Activated T-helper 17 cell treated with anti-CD3 and anti-CD28 coated beads, Interleukin-2, amount 50 U/mL, for 72 hours (primary cell): ENCODE measurements around the gene DLG2. TPM values are rescaled to one million over a fixed set of nuclear protein-coding genes. Genes with fewer than 3 reads are reported as not detected.

Experiments used
- ATAC-seq: fragments of 150-1000 bp; cut with Tn5 transposase; replicated peaks from 2 replicates; pipeline ENCODE4 v1.10.0; 2021; ENCODE audit warnings: mild to moderate bottlenecking, moderate library complexity
- H3K27ac Mint-ChIP-seq: one replicate; pipeline ENCODE4 v1.8.0; 2022; ENCODE audit warnings: mixed read lengths
- H3K27me3 Mint-ChIP-seq: one replicate; pipeline ENCODE4 v1.8.0; 2022; ENCODE audit warnings: mixed read lengths
- H3K36me3 Mint-ChIP-seq: one replicate; pipeline ENCODE4 v1.8.0; 2022; ENCODE audit warnings: low read depth, mild to moderate bottlenecking, mixed read lengths
- H3K4me1 Mint-ChIP-seq: one replicate; pipeline ENCODE4 v1.8.0; 2022; ENCODE audit warnings: mixed read lengths
- H3K4me3 Mint-ChIP-seq: one replicate; pipeline ENCODE4 v1.8.0; 2022; ENCODE audit warnings: mild to moderate bottlenecking, mixed read lengths
- H3K9me3 Mint-ChIP-seq: one replicate; pipeline ENCODE4 v1.8.0; 2022; ENCODE audit warnings: mixed read lengths
- total RNA-seq, 2 donors: library from RNA; stranded (reverse); gene quantifications; one replicate each; pipeline ENCODE4 v1.2.3, GENCODE V29; 2022

The DLG2 gene
- total RNA-seq, 2 donors from 2014 or later = 1.5 to 1.9 TPM

DNA sequence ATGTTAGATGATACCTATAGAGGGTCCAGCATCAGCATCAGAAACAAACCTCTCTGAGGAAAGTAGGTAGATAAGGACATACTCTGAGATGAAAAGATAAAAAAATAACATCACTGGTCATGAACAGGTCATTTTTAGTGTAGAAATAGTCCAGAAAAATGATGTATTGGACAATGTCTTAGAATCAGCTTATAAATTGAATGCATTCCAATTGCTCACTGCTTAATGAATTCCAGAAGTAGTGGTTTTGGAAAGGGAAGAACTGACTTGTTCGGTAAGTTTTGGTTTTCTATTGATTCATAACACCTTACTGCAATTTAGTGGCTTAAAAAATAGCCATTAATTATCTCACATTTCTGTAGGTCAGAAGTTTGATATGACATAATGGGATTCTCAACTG lies 1411.5 kb downstream of the DLG2 start:
- Mint-ChIP-seq H3K27me3 (no peaks in the 10 kb centered on the region), H3K4me1 (no peaks in the 10 kb centered on the region), H3K9me3 (peaks cover 17% of the 10 kb centered on the region), H3K4me3 (no peak overlapping the region), H3K27ac (no peak overlapping the region), H3K36me3 (no peaks in the 10 kb centered on the region)
- no peak for ATAC-seq

DNA sequence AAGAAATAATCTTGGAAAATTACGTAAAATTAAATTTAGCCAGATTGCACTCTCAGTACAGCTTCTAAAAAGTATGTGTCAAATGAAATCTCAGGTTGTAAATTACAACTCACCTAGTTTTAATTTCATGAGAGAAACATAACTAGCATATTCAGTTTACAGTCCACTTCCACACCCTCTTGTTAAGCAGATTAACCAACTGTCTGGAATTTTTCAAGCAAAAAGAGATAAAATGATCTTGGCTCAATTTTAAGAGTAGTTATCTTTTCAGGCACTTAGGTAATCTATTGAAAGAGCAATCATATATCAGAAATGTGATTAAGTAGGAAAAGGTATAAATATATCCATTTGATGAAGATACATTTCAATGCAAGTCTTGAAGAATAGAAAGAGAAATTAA lies 1412.6 kb downstream of the DLG2 start:
- Mint-ChIP-seq H3K36me3 (no peaks in the 10 kb centered on the region), H3K4me3 (no peak overlapping the region), H3K4me1 (no peaks in the 10 kb centered on the region), H3K27ac (no peak overlapping the region), H3K27me3 (no peaks in the 10 kb centered on the region), H3K9me3 (peaks cover 12% of the 10 kb centered on the region)
- ATAC-seq = no peak

- peaks cover 8% of the 10 kb centered on the region for H3K9me3 Mint-ChIP-seq
- H3K27me3 Mint-ChIP-seq = no peaks in the 10 kb centered on the region
- H3K4me3 Mint-ChIP-seq = no peak overlapping the region
- no peak overlapping the region for H3K27ac Mint-ChIP-seq
- H3K4me1 Mint-ChIP-seq = no peaks in the 10 kb centered on the region
- no peak for ATAC-seq
- no peaks in the 10 kb centered on the region for H3K36me3 Mint-ChIP-seq
These were observed 1414.4 kb downstream of the DLG2 start for GRCh38 chr11:84212468-84213390.

- no peak for ATAC-seq
- Mint-ChIP-seq H3K36me3 (no peaks in the 10 kb centered on the region), H3K27ac (no peak overlapping the region), H3K27me3 (no peaks in the 10 kb centered on the region), H3K9me3 (peaks cover 8% of the 10 kb centered on the region), H3K4me3 (no peak overlapping the region), H3K4me1 (no peaks in the 10 kb centered on the region)
These were observed 1415.2 kb downstream of the DLG2 start for GRCh38 chr11:84211896-84212295.

- no peak for ATAC-seq
- Mint-ChIP-seq H3K27ac (no peak overlapping the region), H3K4me3 (no peak overlapping the region), H3K27me3 (no peaks in the 10 kb centered on the region), H3K9me3 (peaks cover 25% of the 10 kb centered on the region), H3K36me3 (no peaks in the 10 kb centered on the region), H3K4me1 (no peaks in the 10 kb centered on the region)
These were observed 1432.4 kb downstream of the DLG2 start for GRCh38 chr11:84194696-84195095.

DNA sequence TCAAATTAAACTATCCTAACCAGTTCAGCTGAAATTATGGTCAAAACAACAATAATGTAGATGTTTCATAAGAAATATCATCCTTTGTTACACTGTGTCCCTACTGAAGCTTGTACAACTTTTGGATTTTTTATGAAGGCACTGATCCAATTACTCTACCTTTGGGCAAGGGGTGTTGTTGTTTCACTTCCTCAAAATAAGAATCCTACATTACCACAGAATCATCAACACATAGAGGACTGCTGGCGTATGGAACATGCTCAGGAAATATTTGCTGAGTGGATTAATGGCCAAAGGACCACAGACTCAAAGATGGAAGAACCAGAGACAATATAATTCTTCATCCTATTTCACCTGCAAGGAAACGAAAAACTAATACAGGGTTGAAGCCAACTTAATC lies 1433.4 kb downstream of the DLG2 start:
- ATAC-seq = no peak

DNA sequence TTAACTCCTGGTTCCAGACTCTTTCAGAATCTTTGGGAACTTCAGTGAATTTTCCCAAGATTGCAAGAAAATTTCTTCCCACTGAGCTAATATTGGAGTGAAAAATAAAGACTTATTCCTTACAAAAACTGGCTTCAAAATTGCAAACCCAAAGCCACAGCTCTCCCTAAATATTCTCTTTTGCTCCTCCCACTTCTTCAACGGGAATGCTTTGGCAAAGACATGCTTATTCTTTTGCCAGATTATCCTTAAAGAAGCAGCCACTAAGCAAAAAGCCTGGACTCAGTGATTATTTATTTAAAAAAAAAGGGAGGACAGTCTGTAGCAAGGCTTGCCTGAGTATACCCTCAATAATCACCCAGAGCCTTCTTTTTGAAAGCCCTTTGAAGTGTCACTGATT lies 1438.6 kb downstream of the DLG2 start:
- no peak overlapping the region for H3K27ac Mint-ChIP-seq
- ATAC-seq = no peak
- peaks cover 13% of the 10 kb centered on the region for H3K9me3 Mint-ChIP-seq
- H3K36me3 Mint-ChIP-seq = no peaks in the 10 kb centered on the region
- H3K4me3 Mint-ChIP-seq = no peak overlapping the region
- H3K27me3 Mint-ChIP-seq = no peaks in the 10 kb centered on the region
- H3K4me1 Mint-ChIP-seq = no peaks in the 10 kb centered on the region

More for the DNA sequence above, 1433.4 kb downstream of the DLG2 start:
- no peaks in the 10 kb centered on the region for H3K27me3 Mint-ChIP-seq
- no peak overlapping the region for H3K27ac Mint-ChIP-seq
- H3K4me3 Mint-ChIP-seq = no peak overlapping the region
- H3K4me1 Mint-ChIP-seq = no peaks in the 10 kb centered on the region
- H3K9me3 Mint-ChIP-seq = peaks cover 23% of the 10 kb centered on the region
- no peaks in the 10 kb centered on the region for H3K36me3 Mint-ChIP-seq

GRCh38 chr11:84173078-84173477 lies 1454.1 kb downstream of the DLG2 start:
- Mint-ChIP-seq H3K27ac (no peak overlapping the region), H3K4me3 (no peak overlapping the region), H3K36me3 (no peaks in the 10 kb centered on the region), H3K4me1 (no peaks in the 10 kb centered on the region), H3K9me3 (peaks cover 14% of the 10 kb centered on the region), H3K27me3 (no peaks in the 10 kb centered on the region)
- ATAC-seq = no peak

- H3K9me3 Mint-ChIP-seq = peaks cover 22% of the 10 kb centered on the region
- H3K27ac Mint-ChIP-seq = no peak overlapping the region
- H3K27me3 Mint-ChIP-seq = no peaks in the 10 kb centered on the region
- no peak for ATAC-seq
- H3K36me3 Mint-ChIP-seq = no peaks in the 10 kb centered on the region
- no peaks in the 10 kb centered on the region for H3K4me1 Mint-ChIP-seq
- H3K4me3 Mint-ChIP-seq = no peak overlapping the region
These were observed 1462.0 kb downstream of the DLG2 start for GRCh38 chr11:84165139-84165538.

- Mint-ChIP-seq H3K4me1 (no peaks in the 10 kb centered on the region), H3K9me3 (peaks cover 26% of the 10 kb centered on the region), H3K27ac (no peak overlapping the region), H3K27me3 (no peaks in the 10 kb centered on the region), H3K4me3 (no peak overlapping the region), H3K36me3 (no peaks in the 10 kb centered on the region)
- ATAC-seq = no peak
These were observed 1462.4 kb downstream of the DLG2 start for GRCh38 chr11:84164728-84165127.

DNA sequence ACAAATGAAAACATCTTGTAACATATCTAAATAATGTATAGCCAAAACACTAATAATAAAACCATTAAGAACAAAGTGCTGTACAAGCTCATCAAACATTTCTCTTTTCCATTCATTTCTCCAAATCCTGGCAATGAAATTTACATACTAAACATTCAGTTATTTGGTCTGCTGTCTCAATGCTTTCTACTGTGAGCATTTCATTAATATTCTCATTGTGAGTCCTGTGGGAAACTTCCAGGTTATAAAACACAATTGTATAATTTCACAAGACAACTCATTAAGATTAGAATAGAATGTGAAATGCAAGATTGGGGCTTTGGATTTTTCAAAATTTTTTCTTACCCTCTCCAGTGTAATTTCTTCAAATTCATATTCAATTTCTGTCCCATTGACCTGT lies 1464.0 kb downstream of the DLG2 start:
- Mint-ChIP-seq H3K9me3 (peaks cover 26% of the 10 kb centered on the region), H3K4me1 (no peaks in the 10 kb centered on the region), H3K4me3 (no peak overlapping the region), H3K27ac (no peak overlapping the region), H3K36me3 (no peaks in the 10 kb centered on the region), H3K27me3 (no peaks in the 10 kb centered on the region)
- ATAC-seq = no peak

GRCh38 chr11:84157639-84158038 lies 1469.5 kb downstream of the DLG2 start:
- H3K36me3 Mint-ChIP-seq = no peaks in the 10 kb centered on the region
- H3K4me1 Mint-ChIP-seq = no peaks in the 10 kb centered on the region
- ATAC-seq = no peak
- H3K27me3 Mint-ChIP-seq = no peaks in the 10 kb centered on the region
- H3K27ac Mint-ChIP-seq = no peak overlapping the region
- H3K9me3 Mint-ChIP-seq = peaks cover 24% of the 10 kb centered on the region
- no peak overlapping the region for H3K4me3 Mint-ChIP-seq

- no peak overlapping the region for H3K27ac Mint-ChIP-seq
- no peak overlapping the region for H3K4me3 Mint-ChIP-seq
- peaks cover 11% of the 10 kb centered on the region for H3K9me3 Mint-ChIP-seq
- no peak for ATAC-seq
- H3K36me3 Mint-ChIP-seq = no peaks in the 10 kb centered on the region
- H3K27me3 Mint-ChIP-seq = no peaks in the 10 kb centered on the region
- H3K4me1 Mint-ChIP-seq = no peaks in the 10 kb centered on the region
These were observed 1480.3 kb downstream of the DLG2 start for GRCh38 chr11:84146826-84147225.

- H3K9me3 Mint-ChIP-seq = peaks cover 11% of the 10 kb centered on the region
- H3K4me1 Mint-ChIP-seq = no peaks in the 10 kb centered on the region
- H3K4me3 Mint-ChIP-seq = no peak overlapping the region
- ATAC-seq = no peak
- H3K36me3 Mint-ChIP-seq = no peaks in the 10 kb centered on the region
- no peak overlapping the region for H3K27ac Mint-ChIP-seq
- H3K27me3 Mint-ChIP-seq = no peaks in the 10 kb centered on the region
These were observed 1481.4 kb downstream of the DLG2 start for GRCh38 chr11:84145616-84146185.

- Mint-ChIP-seq H3K36me3 (no peaks in the 10 kb centered on the region), H3K27ac (no peak overlapping the region), H3K4me1 (no peaks in the 10 kb centered on the region), H3K4me3 (no peak overlapping the region), H3K9me3 (peaks cover 11% of the 10 kb centered on the region), H3K27me3 (no peaks in the 10 kb centered on the region)
- no peak for ATAC-seq
These were observed 1482.6 kb downstream of the DLG2 start for GRCh38 chr11:84144531-84144930.
